ACC112 (cell line): ENCODE data around the gene ABCA10.
"Not testable (repeated sequence)": the region's sequence is repeated elsewhere in the genome, so short reads cannot be mapped to it uniquely, and the experiment has no call there.

Source experiments
- H2AFZ ChIP-seq: fragments of 200-600 bp; sonication (generic); one replicate; pipeline ENCODE4 v1.6.0; 2017; ENCODE audit warnings: antibody characterized with exemption, low read length; ENCODE audit not compliant: unreplicated experiment
- H3K27ac ChIP-seq: fragments of 200-600 bp; sonication (generic); 2 replicates; pipeline ENCODE4 v1.5.1; 2014; ENCODE audit warnings: low read depth, mild to moderate bottlenecking, antibody characterized with exemption, low read length, moderate library complexity
- H3K27me3 ChIP-seq: fragments of 200-600 bp; sonication (generic); 2 replicates; pipeline ENCODE4 v1.6.1; 2014; ENCODE audit warnings: mild to moderate bottlenecking, antibody characterized with exemption, low read length, moderate library complexity, mixed read lengths; ENCODE audit not compliant: insufficient read depth
- H3K36me3 ChIP-seq: fragments of 200-600 bp; sonication (generic); 2 replicates; pipeline ENCODE4 v1.6.1; 2016; ENCODE audit warnings: mild to moderate bottlenecking, antibody characterized with exemption, low read length, moderate library complexity, mixed read lengths; ENCODE audit not compliant: insufficient read depth
- H3K4me1 ChIP-seq: fragments of 200-600 bp; sonication (generic); one replicate; pipeline ENCODE4 v1.6.1; 2016; ENCODE audit warnings: low read length, mixed read lengths; ENCODE audit not compliant: insufficient read depth, unreplicated experiment, control insufficient read depth
- H3K4me3 ChIP-seq: fragments of 200-600 bp; sonication (generic); 2 replicates; pipeline ENCODE4 v1.5.1; 2014; ENCODE audit warnings: mild to moderate bottlenecking, low read depth, low read length
- H3K79me2 ChIP-seq: fragments of 200-600 bp; sonication (generic); one replicate; pipeline ENCODE4 v1.6.0; 2016; ENCODE audit warnings: low read length; ENCODE audit not compliant: control insufficient read depth, unreplicated experiment, insufficient read depth

The ABCA10 gene

GRCh38 chr17:69228576-69228975 lies at the start of gene ABCA10:
TSS of gene ABCA10 (minus strand) at chr17:69228824. CDS start at chr17:69225358, 3,466 bp downstream.
- no peak within 1 kb of the TSS for H2AFZ ChIP-seq
- peaks cover 7% of the 10 kb centered on the region for H3K4me1 ChIP-seq
- no peak within 1 kb of the TSS for H3K27ac ChIP-seq
- H3K4me3 ChIP-seq, result no peak within 1 kb of the TSS
- H3K36me3 ChIP-seq, result no peaks in the 10 kb centered on the region
- H3K79me2 ChIP-seq, result no peaks in the 10 kb centered on the region
- H3K27me3 ChIP-seq, result no peaks in the 10 kb centered on the region

GRCh38 chr17:69276279-69276678 lies 47.7 kb upstream of the ABCA10 start:
- H3K4me3 ChIP-seq, H3K27me3 ChIP-seq, H3K36me3 ChIP-seq, H3K4me1 ChIP-seq, H3K79me2 ChIP-seq, H3K27ac ChIP-seq, H2AFZ ChIP-seq: not testable (repeated sequence)

GRCh38 chr17:69275751-69276150 lies 47.1 kb upstream of the ABCA10 start:
- Histone ChIP-seq H3K36me3 (no peaks in the 10 kb centered on the region), H3K79me2 (no peaks in the 10 kb centered on the region), H2AFZ (no peak overlapping the region), H3K4me3 (no peak overlapping the region), H3K27me3 (no peaks in the 10 kb centered on the region), H3K27ac (no peak overlapping the region), H3K4me1 (no peaks in the 10 kb centered on the region)

GRCh38 chr17:69271023-69271422 lies 42.4 kb upstream of the ABCA10 start:
- H3K4me1 ChIP-seq, result peaks cover 20% of the 10 kb centered on the region

GRCh38 chr17:69269131-69269998 lies 40.7 kb upstream of the ABCA10 start:
- H3K4me3 ChIP-seq, result peak overlapping the region; percentile 59
- no peaks in the 10 kb centered on the region for H3K79me2 ChIP-seq
- no peaks in the 10 kb centered on the region for H3K27me3 ChIP-seq
- peaks cover 20% of the 10 kb centered on the region for H3K4me1 ChIP-seq
- H3K36me3 ChIP-seq, result no peaks in the 10 kb centered on the region
- peak overlapping the region; percentile 79 for H3K27ac ChIP-seq
- peak overlapping the region; percentile 53 for H2AFZ ChIP-seq

More at GRCh38 chr17:69271023-69271422, 42.4 kb upstream of the ABCA10 start:
- Histone ChIP-seq H3K79me2 (no peaks in the 10 kb centered on the region), H3K27me3 (no peaks in the 10 kb centered on the region), H2AFZ (no peak overlapping the region), H3K27ac (no peak overlapping the region), H3K36me3 (no peaks in the 10 kb centered on the region), H3K4me3 (no peak overlapping the region)

GRCh38 chr17:69268543-69269014 lies 40.0 kb upstream of the ABCA10 start:
- H3K27ac ChIP-seq, result peak overlapping the region; percentile 79
- no peaks in the 10 kb centered on the region for H3K79me2 ChIP-seq
- H3K36me3 ChIP-seq, result peaks cover 3% of the 10 kb centered on the region; the same call in 1 of the 2 replicates
- peaks cover 20% of the 10 kb centered on the region for H3K4me1 ChIP-seq
- H2AFZ ChIP-seq, result no peak overlapping the region
- no peak overlapping the region for H3K4me3 ChIP-seq
- H3K27me3 ChIP-seq, result no peaks in the 10 kb centered on the region

- Histone ChIP-seq H3K36me3 (peaks cover 3% of the 10 kb centered on the region; the same call in 1 of the 2 replicates), H2AFZ (no peak overlapping the region), H3K4me1 (peaks cover 20% of the 10 kb centered on the region), H3K27ac (no peak overlapping the region), H3K27me3 (no peaks in the 10 kb centered on the region), H3K79me2 (no peaks in the 10 kb centered on the region), H3K4me3 (no peak overlapping the region)
These were observed 38.6 kb upstream of the ABCA10 start for GRCh38 chr17:69267219-69267618.

- H3K79me2 ChIP-seq, result no peaks in the 10 kb centered on the region
These were observed 37.2 kb upstream of the ABCA10 start for GRCh38 chr17:69265873-69266272.

GRCh38 chr17:69254187-69254586 lies 25.6 kb upstream of the ABCA10 start:
- Histone ChIP-seq H3K27ac (no peak overlapping the region), H3K27me3 (no peaks in the 10 kb centered on the region), H3K4me1 (peaks cover 9% of the 10 kb centered on the region), H3K4me3 (no peak overlapping the region), H3K36me3 (peaks cover 3% of the 10 kb centered on the region; the same call in 1 of the 2 replicates), H3K79me2 (no peaks in the 10 kb centered on the region), H2AFZ (no peak overlapping the region)

More at GRCh38 chr17:69265873-69266272, 37.2 kb upstream of the ABCA10 start:
- H3K4me3 ChIP-seq, result no peak overlapping the region
- no peaks in the 10 kb centered on the region for H3K27me3 ChIP-seq
- peaks cover 20% of the 10 kb centered on the region for H3K4me1 ChIP-seq
- H2AFZ ChIP-seq, result no peak overlapping the region
- no peak overlapping the region for H3K27ac ChIP-seq
- peaks cover 3% of the 10 kb centered on the region; the same call in 1 of the 2 replicates for H3K36me3 ChIP-seq

- Histone ChIP-seq H3K36me3 (peaks cover 3% of the 10 kb centered on the region; the same call in 1 of the 2 replicates), H3K4me3 (no peak overlapping the region), H3K79me2 (no peaks in the 10 kb centered on the region), H3K27me3 (no peaks in the 10 kb centered on the region), H3K27ac (no peak overlapping the region), H2AFZ (peak overlapping the region; percentile 55), H3K4me1 (peaks cover 12% of the 10 kb centered on the region)
These were observed 22.0 kb upstream of the ABCA10 start for GRCh38 chr17:69250641-69251040.
